PC-9 (cell line): ENCODE results near the gene KCNK13. TPM values are rescaled to one million over a fixed set of nuclear protein-coding genes. Genes with fewer than 3 reads are reported as not detected.
"Not testable (repeated sequence)": the region's sequence is repeated elsewhere in the genome, so short reads cannot be mapped to it uniquely, and the experiment has no call there.

Experiments
- BruUV-seq: library from RNA; stranded (reverse); fragments of 400-500 nt; replicated peaks from 2 replicates; lab custom pipeline; 2021; lab: Mats Ljungman, UMichigan
- CTCF ChIA-PET: fragments of 300-600 bp; sonication (Branson Sonifier 250); formaldehyde crosslinking; loops from one replicate; lab custom pipeline; 2022; ENCODE audit warnings: antibody characterized with exemption; lab: Charles Lee
- POLR2A ChIA-PET: fragments of 300-600 bp; sonication (Branson Sonifier 250); formaldehyde crosslinking; loops from one replicate; lab custom pipeline; 2022; ENCODE audit warnings: antibody characterized with exemption; ENCODE audit not compliant: unreplicated experiment; lab: Charles Lee
- DNase-seq, 2 experiments: peaks; one replicate each; pipeline versions ENCODE4 v3.0.0 to v3.0.0-alpha.2; 2015 to 2022; ENCODE audit warnings: mixed read lengths in 1 of 2
- H2AFZ ChIP-seq: fragments of 200-600 bp; sonication (generic); 2 replicates; pipeline ENCODE4 v1.8.1; 2017; ENCODE audit warnings: antibody characterized with exemption
- H3F3A ChIP-seq: fragments of 200-600 bp; sonication (generic); 2 replicates; pipeline ENCODE4 v1.8.1; 2017; ENCODE audit warnings: antibody characterized with exemption, mild to moderate bottlenecking, low read depth; ENCODE audit not compliant: insufficient read depth
- H3K27ac ChIP-seq: fragments of 200-600 bp; sonication (generic); 2 replicates; pipeline ENCODE4 v1.6.1; 2016; ENCODE audit warnings: mixed run types
- H3K27me3 ChIP-seq: fragments of 200-600 bp; sonication (generic); 2 replicates; pipeline ENCODE4 v1.6.1; 2016; ENCODE audit warnings: low read depth, mixed run types; ENCODE audit not compliant: insufficient read depth
- H3K36me3 ChIP-seq: fragments of 200-600 bp; sonication (generic); 2 replicates; pipeline ENCODE4 v1.6.1; 2016; ENCODE audit warnings: low read depth, mixed run types
- H3K4me1 ChIP-seq: fragments of 200-600 bp; sonication (generic); replicated peaks from 2 replicates; pipeline ENCODE4 v1.6.1; 2016; ENCODE audit warnings: mixed run types; ENCODE audit not compliant: insufficient read depth
- H3K4me2 ChIP-seq: fragments of 200-600 bp; sonication (generic); 2 replicates; pipeline ENCODE4 v1.6.1; 2017; ENCODE audit warnings: mixed run types
- H3K4me3 ChIP-seq: fragments of 200-600 bp; sonication (generic); 2 replicates; pipeline ENCODE4 v1.6.1; 2016; ENCODE audit warnings: mixed run types
- H3K79me2 ChIP-seq: fragments of 200-600 bp; sonication (generic); 2 replicates; pipeline ENCODE4 v1.6.1; 2017; ENCODE audit warnings: low read depth, mixed run types
- H3K9me2 ChIP-seq: fragments of 200-600 bp; sonication (generic); 2 replicates; pipeline ENCODE4 v1.8.1; 2017; ENCODE audit warnings: mild to moderate bottlenecking; ENCODE audit not compliant: insufficient read depth
- H3K9me3 ChIP-seq: fragments of 200-600 bp; sonication (generic); 2 replicates; pipeline ENCODE4 v1.8.1; 2016; ENCODE audit warnings: low read depth; ENCODE audit not compliant: insufficient read depth
- H4K20me1 ChIP-seq: fragments of 200-600 bp; sonication (generic); 2 replicates; pipeline ENCODE4 v1.8.1; 2017; ENCODE audit not compliant: insufficient read depth
- EZH2 ChIP-seq: fragments of 200-600 bp; sonication (generic); IDR thresholded peaks from 2 replicates; pipeline ENCODE4 v1.8.0; 2017; ENCODE audit warnings: antibody characterized with exemption, low read depth
- intact Hi-C: fragments of 100-400 bp; cut with micrococcal nuclease; formaldehyde crosslinking; loops from one replicate; pipeline ENCODE4 v1.10.0; 2022; ENCODE audit not compliant: unreplicated experiment
- total RNA-seq: library from RNA; stranded (reverse); gene quantifications from 2 replicates; pipeline ENCODE4 v1.2.3, GENCODE V29; 2021
- TF ChIP-seq, protein P1 (sequence below): fragments of 200-600 bp; sonication (generic); conservative IDR thresholded peaks from 2 replicates; pipeline ENCODE4 v1.6.1; 2017; ENCODE audit warnings: mixed run types, antibody characterized with exemption, mild to moderate bottlenecking, moderate library complexity

Gene KCNK13
- total RNA-seq, 1 experiment from 2014 or later = not detected

DNA sequence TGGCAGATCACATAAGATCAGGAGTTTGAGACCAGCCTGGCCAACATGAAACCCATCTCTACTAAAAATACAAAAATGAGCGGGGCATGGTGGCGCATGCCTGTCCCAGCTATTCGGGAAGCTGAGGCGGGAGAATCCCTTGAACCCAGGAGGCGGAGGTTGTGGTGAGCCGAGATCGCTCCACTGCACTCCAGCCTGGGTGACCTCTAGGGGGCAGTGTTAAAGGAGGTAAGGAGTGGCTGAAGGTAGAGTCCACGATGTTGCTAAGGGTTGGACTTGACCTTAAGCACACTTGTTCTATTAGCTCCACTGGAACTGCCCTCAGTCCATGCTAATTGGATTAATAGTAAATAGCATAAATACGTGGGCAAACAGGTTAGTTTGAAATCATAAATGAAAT lies 132.1 kb downstream of the KCNK13 start:
- Histone ChIP-seq H3K4me1 (no peaks in the 10 kb centered on the region), H2AFZ (no peak overlapping the region), H3K36me3 (no peaks in the 10 kb centered on the region), H3K9me3 (no peaks in the 10 kb centered on the region), H3K27ac (no peak overlapping the region), H3K4me2 (no peak overlapping the region), H3K27me3 (peaks cover 9% of the 10 kb centered on the region; the same call in 1 of the 2 replicates), H3K4me3 (no peak overlapping the region), H3K79me2 (no peaks in the 10 kb centered on the region), H4K20me1 (no peaks in the 10 kb centered on the region), H3K9me2 (no peaks in the 10 kb centered on the region), H3F3A (no peaks in the 10 kb centered on the region)
- CTCF ChIA-PET = no interaction called here
- BruUV-seq = no TSS peak
- TF ChIP-seq, protein P1, sequence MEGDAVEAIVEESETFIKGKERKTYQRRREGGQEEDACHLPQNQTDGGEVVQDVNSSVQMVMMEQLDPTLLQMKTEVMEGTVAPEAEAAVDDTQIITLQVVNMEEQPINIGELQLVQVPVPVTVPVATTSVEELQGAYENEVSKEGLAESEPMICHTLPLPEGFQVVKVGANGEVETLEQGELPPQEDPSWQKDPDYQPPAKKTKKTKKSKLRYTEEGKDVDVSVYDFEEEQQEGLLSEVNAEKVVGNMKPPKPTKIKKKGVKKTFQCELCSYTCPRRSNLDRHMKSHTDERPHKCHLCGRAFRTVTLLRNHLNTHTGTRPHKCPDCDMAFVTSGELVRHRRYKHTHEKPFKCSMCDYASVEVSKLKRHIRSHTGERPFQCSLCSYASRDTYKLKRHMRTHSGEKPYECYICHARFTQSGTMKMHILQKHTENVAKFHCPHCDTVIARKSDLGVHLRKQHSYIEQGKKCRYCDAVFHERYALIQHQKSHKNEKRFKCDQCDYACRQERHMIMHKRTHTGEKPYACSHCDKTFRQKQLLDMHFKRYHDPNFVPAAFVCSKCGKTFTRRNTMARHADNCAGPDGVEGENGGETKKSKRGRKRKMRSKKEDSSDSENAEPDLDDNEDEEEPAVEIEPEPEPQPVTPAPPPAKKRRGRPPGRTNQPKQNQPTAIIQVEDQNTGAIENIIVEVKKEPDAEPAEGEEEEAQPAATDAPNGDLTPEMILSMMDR = peak; percentile 38; the same call in 1 of the 2 replicates
- TF ChIP-seq EZH2 = no peak
- no peak for DNase-seq
- POLR2A ChIA-PET = no interaction called here
- intact Hi-C loops = no loop called here

DNA sequence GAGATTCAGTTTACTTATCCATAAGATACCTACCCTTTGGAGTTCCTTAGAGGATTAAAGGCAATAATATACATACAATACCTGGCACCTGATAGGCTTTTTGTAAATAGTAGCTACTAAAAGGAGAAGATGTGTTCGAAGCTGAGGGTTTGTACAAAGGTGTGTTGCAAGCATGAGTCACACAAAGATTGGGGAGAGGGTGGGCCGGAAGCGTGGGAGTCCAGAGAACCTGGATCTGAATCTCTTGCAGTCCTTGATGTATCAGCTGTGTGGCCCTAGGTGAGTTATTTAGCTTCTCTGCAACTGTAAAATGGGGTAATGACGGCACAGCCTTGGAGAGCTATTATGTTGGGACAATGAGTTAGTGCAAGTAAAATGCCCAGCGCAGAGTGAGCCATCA lies 132.9 kb downstream of the KCNK13 start:
- intact Hi-C loops = no loop called here
- Histone ChIP-seq H3F3A (no peaks in the 10 kb centered on the region), H3K79me2 (no peaks in the 10 kb centered on the region), H3K4me3 (no peak overlapping the region), H3K4me2 (no peak overlapping the region), H3K9me3 (no peaks in the 10 kb centered on the region), H2AFZ (no peak overlapping the region), H4K20me1 (no peaks in the 10 kb centered on the region), H3K4me1 (no peaks in the 10 kb centered on the region), H3K36me3 (no peaks in the 10 kb centered on the region), H3K27me3 (peaks cover 9% of the 10 kb centered on the region; the same call in 1 of the 2 replicates), H3K27ac (no peak overlapping the region), H3K9me2 (no peaks in the 10 kb centered on the region)
- ChIA-PET POLR2A (no interaction called here), CTCF (no interaction called here)
- no peak for DNase-seq
- TF ChIP-seq, protein P1 = no peak
- no peak for TF ChIP-seq EZH2
- no TSS peak for BruUV-seq

- Histone ChIP-seq H3K9me3 (no peaks in the 10 kb centered on the region), H3K9me2 (no peaks in the 10 kb centered on the region), H2AFZ (no peak overlapping the region), H3K4me3 (no peak overlapping the region), H3K36me3 (no peaks in the 10 kb centered on the region), H3K4me2 (no peak overlapping the region), H4K20me1 (no peaks in the 10 kb centered on the region), H3F3A (no peaks in the 10 kb centered on the region), H3K27ac (no peak overlapping the region), H3K79me2 (no peaks in the 10 kb centered on the region), H3K4me1 (no peaks in the 10 kb centered on the region), H3K27me3 (peaks cover 25% of the 10 kb centered on the region; the same call in 1 of the 2 replicates)
- BruUV-seq = no TSS peak
- ChIA-PET POLR2A (no interaction called here), CTCF (no interaction called here)
- TF ChIP-seq, protein P1 = no peak
- no peak for TF ChIP-seq EZH2
- DNase-seq = no peak
- intact Hi-C loops = no loop called here
Observed at GRCh38 chr14:90198541-90199060, 136.8 kb downstream of the KCNK13 start.

- H3K9me3 ChIP-seq, H3K4me3 ChIP-seq, H3K4me1 ChIP-seq, H3K79me2 ChIP-seq, CTCF ChIA-PET, H3K9me2 ChIP-seq, H3K36me3 ChIP-seq, POLR2A ChIA-PET, intact Hi-C loops, H4K20me1 ChIP-seq, H3K4me2 ChIP-seq, H2AFZ ChIP-seq, H3F3A ChIP-seq, BruUV-seq, DNase-seq, H3K27ac ChIP-seq: not testable (repeated sequence)
- peaks cover 26% of the 10 kb centered on the region; the same call in 1 of the 2 replicates for H3K27me3 ChIP-seq
Observed at GRCh38 chr14:90200546-90200945, 138.8 kb downstream of the KCNK13 start.
